Stomach (tissue), 9 donors: ENCODE results near the gene C21orf58. TPM values are rescaled to one million over a fixed set of nuclear protein-coding genes. Genes with fewer than 3 reads are reported as not detected.

Experiments
- DNase-seq, 2 donors: peaks; one replicate each; pipeline versions ENCODE4 v3.0.0 to v3.0.0-alpha.2; 2013 to 2019
- H3K27ac ChIP-seq, 5 donors: fragments of 200-600 bp in 4 of 5; sonication (generic) in 4 of 5; one replicate each; pipeline ENCODE4 v1.5.1; 2013 to 2019; ENCODE audit warnings: mild to moderate bottlenecking in 1 of 5, moderate library complexity in 1 of 5
- H3K27me3 ChIP-seq, 3 donors: fragments of 200-600 bp; sonication (generic); one replicate each; pipeline ENCODE4 v1.5.1; 2017 to 2019; ENCODE audit warnings: mixed run types in 1 of 3
- H3K36me3 ChIP-seq, 4 donors: fragments of 200-600 bp; sonication (generic); 1 replicate in 3 of 4; 2 replicates in 1 of 4; pipeline ENCODE4 v1.5.1; 2016 to 2019
- H3K4me1 ChIP-seq, 4 donors: fragments of 200-600 bp; sonication (generic); one replicate each; pipeline ENCODE4 v1.5.1; 2016 to 2019
- H3K4me3 ChIP-seq, 4 donors: fragments of 200-600 bp; sonication (generic) in 3 of 4; one replicate each; pipeline ENCODE4 v1.5.1; 2016 to 2019; ENCODE audit warnings: mild to moderate bottlenecking in 1 of 4
- H3K9me3 ChIP-seq, 4 donors: fragments of 200-600 bp; sonication (generic); one replicate each; pipeline ENCODE4 v1.5.1; 2016 to 2019
- EP300 ChIP-seq: sonication (generic); formaldehyde crosslinking; IDR thresholded peaks from one replicate; pipeline ENCODE4 v1.6.1; 2017; ENCODE audit warnings: antibody characterized with exemption
- POLR2A ChIP-seq, 4 donors: fragments of 450-650 bp; IDR thresholded peaks; one replicate each; pipeline ENCODE4 v1.6.1; 2016; ENCODE audit warnings: antibody characterized with exemption in 4 of 4, control low read depth in 2 of 4, mild to moderate bottlenecking in 1 of 4, moderate library complexity in 1 of 4
- POLR2AphosphoS5 ChIP-seq, 3 donors: sonication (generic); formaldehyde crosslinking; IDR thresholded peaks; one replicate each; pipeline ENCODE4 v1.6.1; 2016; ENCODE audit warnings: antibody characterized with exemption in 3 of 3
- WGBS, 5 donors: extraction: QIAGEN DNeasy Blood & Tissue Kit in 3 of 5; methylation state at CpG; one replicate each; pipeline versions ENCODE4 v1.1.5 to v1.1.7; 2013 to 2018; 5-methylcytosine and 5-hydroxymethylcytosine counted together
- intact Hi-C: fragments of 100-400 bp; cut with DNase I; formaldehyde crosslinking; loops from one replicate; pipeline ENCODE4 v1.15.1; 2023; ENCODE audit warnings: low total_unique reads
- polyA plus RNA-seq, 3 donors: library from polyadenylated mRNA; stranded (reverse); fragments of 200-250 nt; gene quantifications; one replicate each; pipeline ENCODE4 v1.2.3, GENCODE V29; 2013
- total RNA-seq, 5 donors: library from RNA; depleted of rRNA; stranded (reverse); fragments of >200 nt; gene quantifications; one replicate each; pipeline versions ENCODE4 v1.1.0 to v1.2.3, GENCODE V29; 2014 to 2016
- TF ChIP-seq, protein P1 (sequence below), 7 experiments: fragments of 450-650 bp in 4 of 7; fragments of 200-600 bp in 3 of 7; sonication (generic) in 3 of 7; IDR thresholded peaks; one replicate each; pipeline ENCODE4 v1.5.1; 2016 to 2019; ENCODE audit warnings: antibody characterized with exemption in 7 of 7, control low read depth in 2 of 7, mild to moderate bottlenecking in 1 of 7
- donor health status: healthy with polysubstance abuse.
- donor health status: Bipolar disorder and iron deficiency.
- donor health status: healthy.

The C21orf58 gene
- total and polyA plus RNA-seq, 8 donors = 0.89 to 15.1 (median 4.1) TPM

DNA sequence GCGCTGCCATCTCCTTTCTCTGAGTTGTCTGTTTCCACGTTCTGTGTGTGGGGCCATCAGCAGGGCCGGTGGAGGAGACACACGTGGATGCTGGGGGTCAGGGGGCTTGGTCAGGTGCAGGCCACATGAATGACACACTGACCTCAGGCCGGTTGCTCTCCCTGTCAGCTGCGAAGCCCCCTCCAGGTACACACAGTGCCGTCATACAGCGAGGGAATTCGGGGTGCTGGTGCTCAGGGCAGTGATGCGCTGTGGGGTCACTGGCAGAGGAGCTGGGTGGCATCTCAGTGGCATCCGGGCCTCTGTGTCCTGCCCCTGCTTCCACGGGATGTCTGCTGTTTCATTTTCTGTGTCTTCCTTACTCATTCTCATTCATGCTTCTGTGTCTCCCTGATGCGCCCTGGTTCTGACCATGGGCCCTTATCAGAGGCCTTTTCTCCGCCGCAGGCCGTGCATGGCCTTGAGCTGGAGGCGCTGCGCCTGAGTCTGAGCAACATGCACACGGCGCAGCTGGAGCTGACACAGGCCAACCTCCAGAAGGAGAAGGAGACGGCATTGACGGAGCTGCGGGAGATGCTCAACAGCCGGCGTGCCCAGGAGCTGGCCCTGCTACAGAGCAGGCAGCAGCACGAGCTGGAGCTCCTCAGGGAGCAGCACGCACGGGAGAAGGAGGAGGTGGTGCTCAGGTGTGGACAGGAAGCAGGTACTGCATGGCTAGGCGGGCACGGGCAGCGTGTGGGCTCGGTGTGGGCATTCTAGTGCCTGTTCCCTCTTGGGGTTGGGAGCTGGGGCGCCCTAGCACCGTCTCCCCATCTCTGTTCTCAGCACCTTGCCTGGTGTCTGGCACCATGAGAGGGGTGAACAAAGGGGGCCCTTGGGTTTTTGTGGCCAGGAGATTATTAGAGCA is 22.9 kb upstream of the C21orf58 start:
- H3K27ac ChIP-seq = no peak overlapping the region
- no peak for DNase-seq
- peaks cover 53 to 90% (median 78%) of the 10 kb centered on the region in 4 donors for H3K36me3 ChIP-seq
- intact Hi-C loops = no loop called here
- H3K4me3 ChIP-seq = no peak overlapping the region
- no peaks in the 10 kb centered on the region for H3K9me3 ChIP-seq
- H3K4me1 ChIP-seq = no peaks in the 10 kb centered on the region
- H3K27me3 ChIP-seq = no peaks in the 10 kb centered on the region
- TF ChIP-seq POLR2AphosphoS5 (IDR thresholded peaks at IDR 0.05) = no peak
- no peak for TF ChIP-seq POLR2A (IDR thresholded peaks at IDR 0.05)
- TF ChIP-seq, protein P1, sequence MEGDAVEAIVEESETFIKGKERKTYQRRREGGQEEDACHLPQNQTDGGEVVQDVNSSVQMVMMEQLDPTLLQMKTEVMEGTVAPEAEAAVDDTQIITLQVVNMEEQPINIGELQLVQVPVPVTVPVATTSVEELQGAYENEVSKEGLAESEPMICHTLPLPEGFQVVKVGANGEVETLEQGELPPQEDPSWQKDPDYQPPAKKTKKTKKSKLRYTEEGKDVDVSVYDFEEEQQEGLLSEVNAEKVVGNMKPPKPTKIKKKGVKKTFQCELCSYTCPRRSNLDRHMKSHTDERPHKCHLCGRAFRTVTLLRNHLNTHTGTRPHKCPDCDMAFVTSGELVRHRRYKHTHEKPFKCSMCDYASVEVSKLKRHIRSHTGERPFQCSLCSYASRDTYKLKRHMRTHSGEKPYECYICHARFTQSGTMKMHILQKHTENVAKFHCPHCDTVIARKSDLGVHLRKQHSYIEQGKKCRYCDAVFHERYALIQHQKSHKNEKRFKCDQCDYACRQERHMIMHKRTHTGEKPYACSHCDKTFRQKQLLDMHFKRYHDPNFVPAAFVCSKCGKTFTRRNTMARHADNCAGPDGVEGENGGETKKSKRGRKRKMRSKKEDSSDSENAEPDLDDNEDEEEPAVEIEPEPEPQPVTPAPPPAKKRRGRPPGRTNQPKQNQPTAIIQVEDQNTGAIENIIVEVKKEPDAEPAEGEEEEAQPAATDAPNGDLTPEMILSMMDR (IDR thresholded peaks at IDR 0.05) = no peak
- no peak for TF ChIP-seq EP300
- 91 to 97% (median 96%) methylated on average over 33 to 34 of the region's 34 CpGs for WGBS, 5 donors

DNA sequence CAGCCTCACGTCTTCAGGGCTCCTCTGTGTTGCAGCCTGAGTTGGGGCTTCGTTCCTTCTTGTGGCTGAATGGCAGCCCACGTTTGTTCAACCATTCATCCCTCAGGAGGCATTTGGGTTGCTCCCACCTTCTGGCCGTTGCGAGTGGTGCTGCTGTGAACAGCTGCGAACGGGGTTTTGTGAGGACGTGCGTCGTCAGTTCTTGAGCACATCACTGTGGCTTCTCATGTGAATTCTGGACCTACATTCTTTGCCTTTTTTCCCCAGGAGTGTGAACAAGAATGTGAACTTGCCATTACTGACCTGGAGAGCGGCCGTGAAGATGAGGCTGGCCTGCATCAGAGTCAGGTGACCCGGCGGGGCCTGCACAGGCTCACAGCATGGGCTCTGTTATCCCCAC is 22.2 kb upstream of the C21orf58 start:
- no peaks in the 10 kb centered on the region for H3K27me3 ChIP-seq
- intact Hi-C loops = no loop called here
- H3K4me1 ChIP-seq = no peaks in the 10 kb centered on the region
- DNase-seq = no peak
- peaks cover 47 to 85% (median 75%) of the 10 kb centered on the region in 4 donors for H3K36me3 ChIP-seq
- H3K9me3 ChIP-seq = no peaks in the 10 kb centered on the region
- 87 to 96% (median 92%) methylated on average over 14 of the region's 14 CpGs for WGBS, 5 donors
- TF ChIP-seq EP300 (no peak), POLR2AphosphoS5 (IDR thresholded peaks at IDR 0.05) (no peak), POLR2A (IDR thresholded peaks at IDR 0.05) (no peak)
- TF ChIP-seq, protein P1 (IDR thresholded peaks at IDR 0.05) = no peak
- no peak overlapping the region for H3K4me3 ChIP-seq
- H3K27ac ChIP-seq = no peak overlapping the region

DNA sequence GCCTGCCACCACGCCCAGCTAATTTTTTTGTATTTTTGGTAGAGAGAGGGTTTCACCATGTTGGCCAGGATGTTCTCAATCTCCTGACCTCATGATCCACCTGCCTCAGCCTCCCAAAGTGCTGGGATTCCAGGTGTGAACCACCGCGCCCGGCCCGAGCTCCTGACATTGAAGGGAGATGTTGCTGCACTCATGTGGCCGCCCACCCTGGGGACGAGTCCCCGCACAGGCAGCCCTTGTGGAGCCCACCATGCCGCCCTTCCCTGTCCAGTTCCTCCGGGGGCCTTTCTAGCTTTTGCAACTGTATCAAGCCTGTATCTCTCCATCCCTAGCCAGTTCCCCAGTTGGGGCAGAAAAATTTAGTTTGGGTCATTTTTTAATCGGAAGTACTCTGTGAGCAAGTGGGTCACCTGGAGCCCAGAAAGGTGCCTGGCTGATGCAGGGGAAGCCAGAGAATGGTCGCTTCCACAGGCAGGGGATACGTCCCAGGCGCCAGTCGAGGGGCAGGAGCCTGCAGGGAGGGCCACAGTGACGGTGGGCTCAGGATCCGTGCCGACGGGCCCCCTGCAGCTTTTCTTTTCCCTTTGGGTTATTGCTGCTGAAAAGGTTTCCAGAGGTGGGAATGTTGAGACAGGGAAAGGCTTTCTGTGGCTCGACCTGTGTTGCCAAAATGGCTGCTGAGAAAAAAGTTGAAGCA is 20.7 kb upstream of the C21orf58 start:
- H3K4me1 ChIP-seq = no peaks in the 10 kb centered on the region
- no peaks in the 10 kb centered on the region for H3K9me3 ChIP-seq
- H3K27ac ChIP-seq = no peak overlapping the region
- DNase-seq = no peak
- peaks cover 34 to 83% (median 73%) of the 10 kb centered on the region in 4 donors for H3K36me3 ChIP-seq
- 93 to 98% (median 96%) methylated on average over 19 to 20 of the region's 20 CpGs for WGBS, 5 donors
- intact Hi-C loops = no loop called here
- H3K4me3 ChIP-seq = no peak overlapping the region
- no peaks in the 10 kb centered on the region for H3K27me3 ChIP-seq
- TF ChIP-seq EP300 = no peak
- TF ChIP-seq, protein P1 (IDR thresholded peaks at IDR 0.05) = no peak
- no peak for TF ChIP-seq POLR2AphosphoS5 (IDR thresholded peaks at IDR 0.05)

DNA sequence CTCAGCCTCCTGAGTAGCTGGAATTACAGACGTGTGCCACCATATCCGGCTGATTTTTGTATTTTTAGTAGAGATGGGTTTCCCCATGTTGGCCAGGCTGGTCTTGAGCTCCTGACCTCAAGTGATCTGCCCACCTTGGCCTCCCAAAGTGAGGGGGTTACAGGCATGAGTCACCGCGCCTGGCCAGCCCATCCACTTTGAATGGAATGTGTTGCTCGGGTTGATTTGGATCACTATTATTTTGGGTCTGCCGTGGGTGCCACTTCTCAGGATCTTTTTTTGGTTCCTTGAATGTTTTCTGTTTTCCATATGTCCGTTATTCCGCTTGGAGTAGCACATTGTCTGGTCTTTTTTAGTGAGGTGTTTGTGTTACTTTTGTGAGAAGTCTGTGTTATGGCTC is 17.3 kb upstream of the C21orf58 start:
- H3K4me3 ChIP-seq = no peak overlapping the region
- intact Hi-C loops = no loop called here
- H3K9me3 ChIP-seq = no peaks in the 10 kb centered on the region
- no peak overlapping the region for H3K27ac ChIP-seq
- no peaks in the 10 kb centered on the region for H3K27me3 ChIP-seq
- no peak for DNase-seq
- peaks cover 28 to 83% (median 73%) of the 10 kb centered on the region in 4 donors for H3K36me3 ChIP-seq
- TF ChIP-seq POLR2AphosphoS5 (IDR thresholded peaks at IDR 0.05) (no peak), POLR2A (IDR thresholded peaks at IDR 0.05) (no peak), EP300 (no peak)
- TF ChIP-seq, protein P1 (IDR thresholded peaks at IDR 0.05) = no peak
- no peaks in the 10 kb centered on the region for H3K4me1 ChIP-seq
- WGBS, 5 donors = 93 to 97% (median 94%) methylated on average over 8 of the region's 8 CpGs
